Pons (tissue), 1 donor: ENCODE data around the gene ARFGAP3.
"Not testable (repeated sequence)": the region's sequence is repeated elsewhere in the genome, so short reads cannot be mapped to it uniquely, and the experiment has no call there.

Experiments
- DNase-seq: peaks from one replicate; pipeline ENCODE4 v3.0.0-alpha.2; 2016; ENCODE audit warnings: low spot score

The ARFGAP3 gene

DNA sequence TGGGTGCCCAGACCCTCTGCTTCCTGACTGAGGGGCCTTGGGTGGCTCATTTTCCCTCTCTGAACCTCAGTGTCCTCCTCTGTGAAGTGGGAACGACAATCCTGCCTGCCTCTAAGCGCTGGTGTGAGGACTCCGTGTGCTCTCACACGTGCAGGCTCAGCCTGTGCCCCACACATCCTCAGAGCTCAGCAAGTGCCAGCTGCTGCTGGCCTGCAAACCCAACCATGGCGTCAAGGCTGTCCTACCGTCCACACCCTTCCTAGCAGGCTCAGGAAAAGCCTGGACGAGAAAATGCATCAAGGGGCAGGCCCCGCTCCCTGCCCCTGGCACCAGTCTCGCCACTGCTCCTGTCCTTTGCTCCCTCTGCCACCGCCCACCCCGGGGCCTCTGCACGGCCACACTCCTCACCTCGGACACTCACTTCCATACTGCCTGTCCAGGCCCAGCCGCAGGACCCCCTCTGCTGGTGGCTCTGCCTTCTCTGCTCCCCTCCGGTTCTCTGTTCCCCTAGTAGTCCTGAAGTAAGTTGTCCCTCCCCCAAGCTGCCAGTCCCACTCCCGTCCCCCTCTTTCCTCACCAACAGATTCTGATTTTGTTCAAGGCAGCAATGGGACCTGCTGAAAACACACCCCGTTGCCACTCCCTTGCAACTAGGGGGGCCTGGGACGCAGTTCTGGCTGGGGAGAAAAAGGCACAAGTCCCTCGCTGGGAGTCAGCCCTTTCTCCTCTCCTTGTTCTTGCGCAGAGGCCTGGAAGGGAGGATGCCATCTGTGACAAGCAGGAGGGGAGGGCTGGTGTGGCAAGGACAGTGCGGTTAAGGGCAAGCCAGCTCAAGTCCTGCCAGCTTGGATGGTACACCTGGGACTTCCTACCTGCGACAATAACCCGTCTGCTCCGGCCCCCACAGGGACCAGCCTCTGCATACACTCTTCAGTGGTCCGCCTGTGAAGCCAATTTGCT lies 62.2 kb downstream of the ARFGAP3 start:
- no peak for DNase-seq

DNA sequence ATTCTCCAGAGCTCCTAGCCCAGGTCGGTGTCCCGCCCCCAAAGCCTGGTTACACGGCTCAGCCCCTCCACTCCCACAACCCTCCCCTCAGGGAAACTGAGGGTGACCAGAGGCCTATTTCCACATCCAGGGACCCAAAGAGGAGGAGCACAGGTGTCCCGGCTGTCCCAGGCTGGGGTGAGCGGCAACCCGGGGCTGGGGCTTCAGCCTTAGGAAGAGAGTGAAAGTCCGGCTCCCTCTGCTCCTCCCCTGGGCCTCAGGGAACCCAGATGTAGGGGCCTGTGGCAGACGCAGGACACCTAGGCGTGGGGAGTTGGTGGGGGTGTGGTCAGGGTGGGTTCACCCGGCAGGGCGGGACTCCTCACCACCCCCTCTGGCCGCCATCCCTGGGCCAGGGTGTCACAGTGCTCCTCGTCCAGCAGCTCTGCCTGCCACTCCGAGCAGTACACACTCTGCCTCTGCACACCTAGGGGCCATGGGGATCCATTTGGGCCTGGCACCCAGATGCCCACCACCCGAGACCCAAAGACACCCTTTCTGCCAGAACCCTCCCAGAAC lies 63.1 kb downstream of the ARFGAP3 start:
- DNase-seq: no peak

DNA sequence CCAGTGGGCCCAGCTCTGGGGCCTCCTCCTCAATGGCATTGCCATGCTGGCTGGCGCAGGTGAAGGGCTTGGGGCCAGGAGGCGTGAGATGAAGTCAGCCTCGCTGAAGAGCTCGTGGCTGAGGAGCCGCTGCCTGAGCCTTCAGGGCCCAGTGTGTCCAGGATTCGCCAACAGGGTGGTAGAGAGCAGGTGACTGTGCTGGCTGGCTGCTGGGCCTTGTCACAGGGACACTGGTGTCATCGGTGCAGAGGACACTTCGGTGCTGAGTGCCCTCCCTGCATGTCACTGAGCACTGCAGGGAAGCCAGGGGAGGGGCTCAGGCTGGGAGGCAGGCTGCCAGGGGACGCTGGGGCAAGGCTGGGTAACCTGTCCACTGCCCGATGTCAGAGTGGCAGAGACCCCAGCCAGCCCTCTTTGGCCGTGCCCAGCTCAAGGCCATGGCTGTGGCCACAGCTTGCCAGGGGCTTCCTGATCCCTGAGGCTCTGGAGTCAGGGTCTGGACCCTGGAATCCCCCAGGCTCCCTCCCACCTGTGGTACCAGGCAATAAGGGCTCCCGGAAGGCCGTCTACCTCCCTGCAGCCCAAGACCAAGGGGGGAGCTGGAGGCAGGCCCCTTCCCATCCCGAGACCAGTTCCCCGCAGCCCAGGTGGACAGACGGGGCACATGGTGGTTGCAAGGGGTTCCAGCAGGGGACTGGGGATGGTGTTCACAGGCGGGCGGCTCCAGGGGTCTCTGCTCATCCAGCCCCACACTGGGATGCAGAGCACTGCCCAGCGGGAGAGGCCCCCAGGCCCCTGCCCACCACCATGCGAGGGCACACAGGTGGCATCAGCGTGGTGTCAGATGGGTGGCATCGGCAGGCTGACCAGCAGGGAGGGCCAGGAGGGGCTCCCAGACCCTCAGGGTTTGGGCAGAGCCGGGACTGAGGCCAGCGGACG lies 63.9 kb downstream of the ARFGAP3 start:
- no peak for DNase-seq

DNA sequence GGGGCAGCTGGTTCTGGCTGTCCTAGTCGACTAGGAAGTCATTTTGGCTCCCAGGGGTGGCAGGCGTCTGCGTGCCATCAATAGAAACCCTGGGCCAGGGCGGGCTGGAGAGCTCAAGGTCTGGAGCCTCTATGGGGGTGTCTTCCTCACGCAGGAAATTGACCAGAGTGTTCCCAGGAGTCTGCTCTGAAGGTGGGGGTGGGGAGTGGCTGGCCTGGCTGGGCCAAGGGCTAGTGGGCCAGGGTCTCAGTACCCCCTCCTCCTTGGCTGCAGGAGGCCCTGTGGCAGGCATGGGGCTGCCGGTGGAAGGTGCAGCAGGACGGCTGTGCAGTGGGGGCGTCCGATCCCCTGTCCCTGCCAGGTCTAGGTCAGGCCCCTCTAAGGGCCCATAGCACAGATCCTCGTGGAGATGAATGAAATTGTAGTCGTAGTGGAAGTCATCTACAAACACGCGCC lies 64.6 kb downstream of the ARFGAP3 start:
- DNase-seq: no peak

DNA sequence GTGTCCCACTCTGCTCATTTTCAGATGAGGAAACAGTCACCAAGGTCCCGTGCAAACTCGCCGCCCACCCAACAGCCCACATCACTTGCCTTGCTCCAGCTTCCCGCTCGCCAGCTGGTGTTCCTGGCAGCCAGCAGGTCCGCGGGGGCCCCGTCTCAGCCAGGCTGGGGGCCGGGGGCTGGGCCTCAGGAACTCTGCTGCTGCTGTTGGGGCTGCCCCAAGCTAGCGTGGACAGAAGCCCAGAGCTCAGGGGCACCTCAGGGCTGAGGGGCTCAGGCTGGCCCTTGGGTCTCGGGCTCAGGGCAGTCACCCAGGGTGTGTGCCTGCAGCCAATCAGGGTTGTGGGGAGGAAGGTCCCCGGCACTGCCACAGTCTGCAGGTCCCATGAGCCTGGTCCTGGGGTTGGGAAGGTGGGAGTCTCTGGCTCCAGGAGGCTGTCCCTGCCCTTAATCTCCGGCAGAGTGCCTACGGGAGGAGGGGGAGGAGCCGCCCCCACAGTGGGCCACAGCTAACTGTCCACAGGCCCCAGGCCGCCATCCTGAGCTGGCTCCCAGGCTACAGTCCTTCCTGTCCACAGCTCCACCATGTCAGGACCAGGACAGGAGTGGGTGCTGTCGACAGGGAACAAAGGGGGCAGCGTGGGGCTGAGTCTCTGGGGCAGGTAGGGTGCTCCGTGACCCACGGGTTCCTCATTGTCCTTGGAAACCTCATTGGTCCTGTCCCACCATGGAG lies 65.2 kb downstream of the ARFGAP3 start:
- DNase-seq: no peak

DNA sequence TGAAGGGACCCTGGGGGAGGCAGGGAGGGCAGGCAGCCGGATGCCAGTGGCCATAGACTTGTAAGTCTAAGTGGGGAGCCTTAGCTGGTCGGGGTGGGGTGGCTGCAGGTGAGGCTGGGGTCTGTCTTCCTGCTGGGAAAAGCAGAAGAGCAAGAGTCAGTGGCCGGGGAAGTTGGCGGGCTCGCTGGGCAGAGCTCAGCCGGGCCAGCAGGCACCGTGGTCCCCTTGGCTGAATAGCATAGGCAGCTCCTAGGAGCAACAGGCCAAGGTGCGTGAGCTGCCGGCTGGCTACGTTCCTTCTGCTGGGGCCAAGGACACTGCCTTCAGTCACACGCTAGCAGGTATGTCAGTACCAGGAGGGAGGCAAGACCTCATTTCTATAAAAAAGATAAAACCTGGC lies 68.6 kb downstream of the ARFGAP3 start:
- DNase-seq: no peak

DNA sequence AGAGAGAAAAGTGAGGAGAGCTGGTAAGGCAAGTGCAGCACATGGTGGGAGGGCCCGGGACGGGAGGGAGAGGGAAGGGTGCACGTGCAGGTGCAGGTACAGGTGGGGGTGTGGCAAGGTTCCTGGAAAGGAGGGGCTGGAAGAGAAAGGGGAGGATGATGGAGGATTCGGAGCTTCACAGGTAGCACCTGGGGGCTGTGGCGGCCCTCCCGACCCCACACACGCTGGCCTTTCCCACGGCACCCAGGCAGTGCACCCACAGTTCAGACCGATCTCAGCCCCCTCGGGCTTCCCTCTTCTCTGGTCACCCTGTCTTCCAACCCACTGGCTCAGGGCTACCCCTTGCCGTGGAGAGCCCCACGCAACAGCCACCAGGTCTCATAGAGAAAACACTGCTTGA lies 69.1 kb downstream of the ARFGAP3 start:
- DNase-seq: no peak

DNA sequence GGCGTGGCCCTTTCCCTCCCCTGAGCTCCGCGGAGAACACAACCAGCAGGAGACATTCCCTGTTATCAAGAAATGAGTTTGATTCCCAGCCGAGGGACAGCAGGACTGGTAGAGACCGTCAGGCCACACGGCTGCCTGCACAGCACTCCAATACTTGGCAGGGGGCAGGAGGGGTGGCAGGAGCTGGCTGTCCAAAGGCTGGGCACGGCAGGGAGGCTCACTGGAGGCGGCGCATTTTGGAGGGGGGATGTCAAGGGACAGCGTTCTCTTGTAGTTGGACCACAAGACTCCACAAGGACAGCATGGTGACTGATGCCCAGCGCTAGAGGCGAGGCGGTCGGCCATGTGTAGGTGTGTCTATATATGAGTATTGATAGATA lies 69.7 kb downstream of the ARFGAP3 start:
- no peak for DNase-seq

DNA sequence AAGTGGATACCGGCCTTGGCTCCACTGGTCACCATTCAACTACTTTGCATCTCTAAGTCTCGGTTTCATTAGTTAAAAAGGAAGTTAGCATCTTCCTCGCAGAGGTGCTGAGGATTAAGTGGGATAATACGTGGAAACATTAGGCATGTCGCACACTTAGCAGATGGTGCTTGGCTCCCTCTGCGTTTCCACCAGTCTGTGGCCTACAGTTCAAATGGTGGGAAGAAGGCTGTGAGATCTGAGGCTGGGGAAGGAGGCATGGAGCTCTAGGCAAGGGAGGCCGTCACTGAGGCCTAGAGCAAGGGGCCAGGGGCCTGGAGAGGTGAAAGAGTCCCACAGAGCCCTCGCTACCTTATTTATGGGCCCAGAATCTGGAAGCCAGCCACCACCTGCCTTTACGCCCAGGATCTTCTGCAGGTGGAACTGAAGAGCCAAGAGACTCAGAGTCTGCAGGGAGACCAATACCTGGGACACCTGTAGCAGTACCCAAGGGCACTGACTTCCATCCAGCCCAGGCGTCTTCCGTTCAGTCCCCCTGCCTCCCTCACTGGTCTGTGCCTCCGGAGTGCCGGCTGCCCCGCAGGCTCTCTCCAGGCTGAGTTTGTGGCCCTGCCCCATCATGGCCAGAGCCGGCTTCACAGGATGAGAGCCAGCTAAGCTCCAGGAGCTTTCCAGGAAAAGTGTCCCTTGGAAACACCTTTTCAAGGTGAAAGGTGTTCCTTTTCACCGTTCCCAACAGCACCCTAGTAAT lies 70.3 kb downstream of the ARFGAP3 start:
- no peak for DNase-seq

DNA sequence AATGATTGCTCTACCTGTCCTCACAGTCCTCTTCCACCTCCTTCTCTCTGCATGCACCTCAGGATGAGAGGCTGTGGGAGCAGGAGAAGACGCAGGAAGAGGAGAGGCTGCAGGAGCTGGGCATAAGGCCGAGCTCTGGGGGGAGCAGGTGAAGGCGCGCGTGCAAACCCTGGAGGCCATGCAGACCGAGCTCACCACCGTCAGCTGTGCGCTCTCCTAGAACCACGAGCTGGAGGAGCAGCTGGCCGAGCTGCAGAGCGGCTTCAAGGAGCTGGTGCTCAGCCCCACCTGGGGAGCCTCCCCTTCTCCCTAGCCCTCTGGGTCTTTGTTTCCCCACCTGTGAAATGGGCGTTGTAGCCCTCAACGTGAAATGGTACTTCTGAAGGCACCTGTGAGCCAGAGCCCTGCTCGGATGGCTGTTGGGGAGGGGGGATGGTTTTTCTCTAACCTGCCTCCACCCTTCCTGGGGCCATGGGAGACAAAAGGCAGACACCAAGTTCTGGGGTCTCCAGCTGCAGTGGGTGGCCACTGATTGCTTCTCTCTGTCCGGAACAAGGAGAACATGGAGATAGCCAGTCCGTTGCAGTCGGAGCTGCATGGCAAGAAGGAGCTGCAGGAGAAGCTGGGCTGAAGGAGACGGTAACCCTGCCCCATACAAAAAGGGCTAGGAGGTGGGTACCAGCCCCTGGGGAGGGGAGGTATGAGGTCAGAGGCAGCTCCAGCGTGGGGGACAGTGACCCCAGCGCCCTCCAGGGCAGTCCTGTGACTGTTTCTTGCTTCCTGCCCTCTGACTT lies 71.2 kb downstream of the ARFGAP3 start:
- DNase-seq: no peak

DNA sequence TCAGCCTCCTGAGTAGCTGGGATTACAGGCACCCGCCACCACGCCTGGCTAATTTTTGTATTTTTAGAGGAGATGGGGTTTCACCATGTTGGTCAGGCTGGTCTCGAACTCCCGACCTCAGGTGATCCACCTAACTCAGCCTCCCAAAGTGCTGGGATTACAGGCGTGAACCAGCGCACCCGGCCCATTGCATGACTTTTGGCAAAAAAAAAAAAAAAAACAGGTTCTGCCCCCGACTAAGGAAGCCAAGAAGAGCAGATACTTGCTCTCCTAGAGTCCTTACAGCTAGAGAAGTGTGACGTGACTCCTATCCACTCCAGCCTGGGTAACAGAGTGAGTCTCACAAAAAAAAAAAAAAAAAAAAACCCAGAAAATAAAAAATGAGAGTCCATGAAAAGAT lies 74.8 kb downstream of the ARFGAP3 start:
- not testable (repeated sequence) for DNase-seq

DNA sequence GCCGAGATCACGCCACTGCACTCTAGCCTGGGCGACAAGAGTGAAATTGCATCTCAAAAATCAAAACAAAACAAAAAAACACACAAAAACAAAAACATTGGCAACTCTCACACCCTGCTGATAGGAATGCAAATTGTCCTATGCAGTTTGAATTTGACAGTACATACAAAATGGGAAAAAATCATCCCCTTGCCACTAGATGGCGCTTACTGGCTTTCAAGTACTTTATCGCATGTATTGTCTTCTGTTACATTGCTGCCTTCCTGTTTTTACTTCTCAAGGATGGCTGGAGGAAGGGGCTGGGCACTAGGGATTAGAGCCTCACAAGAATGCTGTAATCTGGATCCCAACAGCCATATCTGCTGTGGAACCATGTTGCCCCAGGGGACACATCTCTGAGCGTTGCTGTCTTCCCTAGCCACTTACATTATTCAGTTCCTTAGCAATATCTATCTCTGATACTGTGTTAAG lies 77.0 kb downstream of the ARFGAP3 start:
- DNase-seq: peak; percentile 89

DNA sequence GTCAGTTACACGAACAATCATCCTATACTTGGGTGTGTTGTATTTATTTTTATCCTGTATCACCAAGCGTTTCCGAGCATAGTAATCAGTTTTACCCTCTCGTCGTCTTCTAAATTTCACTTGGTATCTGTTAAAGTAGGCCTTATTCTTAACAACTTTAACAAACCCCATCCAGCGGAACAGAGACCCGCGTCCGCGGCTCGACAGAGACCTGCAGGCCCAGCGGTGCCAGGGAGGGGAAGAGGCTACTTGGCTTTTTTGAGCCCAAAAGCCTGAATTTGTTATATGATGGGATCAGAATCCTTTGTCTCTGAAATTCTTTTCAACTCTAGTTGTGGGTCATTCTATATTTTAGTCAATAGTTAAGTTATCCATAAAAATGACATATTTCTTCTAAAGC lies 79.9 kb downstream of the ARFGAP3 start:
- no peak for DNase-seq

DNA sequence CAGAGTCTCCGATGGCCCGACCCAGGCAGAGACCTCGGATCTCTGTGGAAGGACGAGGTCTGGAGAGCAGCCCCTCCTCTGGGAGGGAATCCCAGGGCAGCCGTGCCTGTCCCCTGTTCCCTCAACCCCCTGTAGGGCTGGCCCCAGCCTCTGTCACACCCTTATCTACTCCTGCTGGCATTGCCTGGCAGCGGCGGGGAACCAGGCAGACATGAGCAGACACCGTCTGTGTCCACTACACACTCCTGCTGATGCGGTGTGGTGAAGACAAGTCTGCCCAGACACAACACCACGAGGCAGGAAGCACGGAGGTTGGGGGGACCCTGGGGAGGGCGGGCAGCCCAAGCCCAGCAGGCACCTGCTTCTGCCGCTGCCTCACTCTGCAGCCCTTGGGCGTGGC lies 83.9 kb downstream of the ARFGAP3 start:
- no peak for DNase-seq

DNA sequence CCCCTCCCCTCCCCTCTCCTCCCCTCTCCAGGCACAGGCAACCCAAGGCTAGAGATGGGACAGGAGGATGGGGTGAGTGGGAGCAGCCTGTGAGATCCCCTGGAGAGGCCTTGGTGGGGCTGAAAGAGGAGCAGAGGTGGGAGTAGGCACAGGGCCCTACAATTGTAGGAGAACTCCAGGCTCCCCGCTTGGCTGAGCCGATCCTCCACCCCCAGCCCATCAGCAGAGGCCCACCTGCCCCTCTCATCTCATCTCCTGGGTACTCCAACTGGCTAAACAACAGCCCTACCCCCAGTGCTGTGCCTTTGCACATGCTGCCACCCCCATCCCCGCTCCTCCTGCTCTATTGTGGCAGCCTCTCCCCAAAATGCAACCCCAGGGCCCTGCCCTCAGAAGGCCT lies 84.4 kb downstream of the ARFGAP3 start:
- DNase-seq: no peak

DNA sequence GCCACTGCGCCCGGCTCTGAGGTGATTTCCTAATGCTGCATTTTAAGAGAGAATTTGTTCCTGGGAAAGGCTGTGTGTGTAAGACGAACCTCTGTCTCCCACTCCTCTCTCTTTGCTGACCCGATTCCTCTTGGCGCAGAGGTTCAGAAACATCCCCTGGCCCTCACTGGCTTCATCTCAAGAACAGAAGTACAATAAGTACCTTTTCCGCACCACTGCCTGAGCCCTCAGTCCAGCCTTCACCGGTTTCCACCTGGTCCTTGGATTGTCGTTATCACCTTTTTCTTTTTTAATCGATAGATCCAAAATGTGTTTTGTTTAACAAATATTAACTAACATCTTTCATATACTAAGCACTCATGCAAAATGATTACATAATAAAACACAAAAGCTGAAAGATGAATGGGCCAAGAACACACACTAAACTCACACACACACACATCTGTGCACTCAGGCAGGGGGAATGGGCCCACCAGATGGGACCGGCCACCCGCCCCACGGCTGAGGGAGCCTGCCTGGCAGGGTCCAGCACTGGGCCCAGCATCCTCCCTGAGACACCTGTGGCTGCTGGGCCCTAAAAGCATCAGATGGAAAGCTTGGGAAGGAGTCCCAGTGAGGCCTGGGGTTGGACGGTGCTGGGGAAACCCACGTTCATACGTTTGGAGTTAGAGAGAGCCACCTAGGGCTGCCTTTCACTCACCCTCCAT lies 86.0 kb downstream of the ARFGAP3 start:
- no peak for DNase-seq

DNA sequence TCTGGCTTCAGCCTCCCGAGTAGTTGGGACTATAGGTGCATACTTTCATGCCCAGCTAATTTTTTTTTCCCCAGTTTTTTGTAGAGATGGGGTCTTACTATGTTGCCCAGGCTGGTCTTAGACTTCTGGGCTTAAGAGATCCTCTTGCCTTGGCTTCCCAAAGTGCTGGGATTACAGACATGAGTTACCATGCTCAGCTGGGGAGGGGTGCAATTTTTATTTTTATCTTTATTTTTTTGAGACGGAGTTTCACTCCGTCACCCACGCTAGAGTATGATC lies 86.7 kb downstream of the ARFGAP3 start:
- DNase-seq: no peak

DNA sequence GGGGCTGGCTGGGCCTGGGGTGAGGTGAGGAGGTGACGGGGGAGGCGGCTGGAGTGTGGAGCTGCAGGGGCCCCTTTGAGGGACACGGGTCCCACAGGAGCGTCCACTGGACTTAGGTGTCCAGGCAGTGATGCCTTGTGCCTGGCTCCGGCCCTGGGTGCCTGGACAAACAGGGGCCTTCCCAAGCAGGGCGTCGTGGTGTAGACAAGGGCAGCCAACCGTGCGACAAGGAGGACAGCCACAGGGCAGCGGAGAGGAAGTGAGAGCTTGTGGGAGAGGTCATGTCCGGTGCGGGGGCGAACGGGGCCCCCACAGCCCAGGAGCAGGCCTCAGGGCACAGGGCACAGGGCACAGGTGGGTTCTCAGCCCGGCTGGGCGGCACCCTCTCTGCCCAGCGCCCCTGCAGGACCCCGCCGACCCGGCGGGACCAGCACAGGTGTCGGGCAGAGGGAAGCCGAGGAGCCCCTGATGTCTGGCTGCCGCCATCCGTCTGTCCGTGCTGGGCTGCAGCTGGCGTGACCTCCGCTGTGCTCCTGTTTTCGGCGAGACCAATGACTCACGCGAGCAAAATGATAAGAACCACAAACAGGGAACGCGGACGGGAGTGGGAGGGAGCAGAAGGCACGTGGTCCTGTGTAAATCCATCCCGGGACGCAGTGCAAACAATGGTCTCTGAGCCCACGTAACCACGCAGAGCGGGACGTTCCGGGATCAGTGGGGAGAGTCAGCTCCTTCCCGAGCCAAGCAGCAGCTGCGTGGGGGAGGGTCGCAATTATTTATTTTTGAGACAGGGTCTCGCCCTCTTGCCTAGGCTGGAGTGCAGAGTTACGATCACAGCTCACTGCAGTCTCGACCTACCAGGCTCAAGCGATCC lies 87.3 kb downstream of the ARFGAP3 start:
- DNase-seq: no peak

DNA sequence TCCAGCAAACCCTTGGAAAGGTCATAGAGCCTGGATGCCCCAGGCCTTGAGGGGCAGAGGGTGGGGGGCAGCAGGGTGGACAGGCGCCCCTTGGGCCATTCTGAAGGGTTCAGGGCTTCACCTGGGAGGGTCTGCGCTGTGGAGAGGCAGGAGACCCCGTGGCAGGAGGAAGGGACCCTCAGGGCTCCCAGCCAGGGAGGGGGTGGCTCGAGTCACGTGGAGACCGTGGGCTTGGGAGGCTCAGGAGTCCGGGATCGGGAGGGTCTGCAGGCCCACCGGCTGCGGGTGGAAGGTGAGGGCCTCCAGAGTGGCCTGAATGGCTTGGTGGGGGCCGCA lies 87.9 kb downstream of the ARFGAP3 start:
- no peak for DNase-seq
